ENCODE measurements around the gene NCKAP5. TPM values are rescaled to one million over a fixed set of nuclear protein-coding genes. Genes with fewer than 3 reads are reported as not detected.

NCKAP5 gene
- total and polyA plus RNA-seq, 2 of the 8 experiments (the other 6 are each of a cell fraction or from before 2014, with no cell fraction given) = 0.27 to 0.86 TPM

DNA sequence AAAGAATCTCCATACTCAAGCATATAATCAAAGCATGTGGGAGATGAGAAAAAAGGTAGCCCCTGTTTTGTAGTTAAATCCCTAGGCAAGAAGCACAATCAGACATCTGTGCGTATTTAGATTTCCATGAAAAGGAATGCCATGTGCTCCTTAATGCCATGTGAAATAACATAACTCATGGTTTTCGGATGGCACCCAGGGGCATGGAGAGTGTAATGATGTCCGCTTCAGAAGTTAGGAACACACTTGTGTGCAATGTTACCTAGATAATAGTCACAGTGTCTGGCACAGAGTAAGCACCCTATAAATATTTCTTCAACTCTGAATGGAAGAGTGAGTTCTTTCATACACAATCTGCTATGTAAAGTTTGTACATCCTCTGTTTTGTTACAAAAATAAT is 197.0 kb downstream of the NCKAP5 start (continued):
- TF ChIP-seq EP300 (IDR thresholded peaks at IDR 0.05; ENCODE audit: borderline replicate concordance in 1 of 2, low read depth in 2 of 2, low read length in 2 of 2) (no peak), CTBP2 (IDR thresholded peaks at IDR 0.05; ENCODE audit: borderline replicate concordance, insufficient read depth, insufficient read length, low read length) (no peak), FOSL1 (IDR thresholded peaks at IDR 0.05; ENCODE audit: insufficient read depth, low read depth, low read length) (no peak), CBX8 (IDR thresholded peaks at IDR 0.05; ENCODE audit: borderline replicate concordance, low read depth, low read length) (no peak), CEBPB (IDR thresholded peaks at IDR 0.05; ENCODE audit: low read depth, low read length) (no peak)
- TF ChIP-seq, protein P1, sequence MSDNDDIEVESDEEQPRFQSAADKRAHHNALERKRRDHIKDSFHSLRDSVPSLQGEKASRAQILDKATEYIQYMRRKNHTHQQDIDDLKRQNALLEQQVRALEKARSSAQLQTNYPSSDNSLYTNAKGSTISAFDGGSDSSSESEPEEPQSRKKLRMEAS (IDR thresholded peaks at IDR 0.05) = no peak
